HepG2 (cell line): Measurements from ENCODE around the gene GJC1. TPM values are rescaled to one million over a fixed set of nuclear protein-coding genes. Genes with fewer than 3 reads are reported as not detected.

ENCODE experiments used
- ATAC-seq: fragments of 200-7000 bp; cut with Tn5 transposase; 3 replicates; pipeline ENCODE4 v1.9.1; 2020; ENCODE audit warnings: mild to moderate bottlenecking, moderate library complexity
- BruUV-seq: library from RNA; stranded (reverse); fragments of 400-500 nt; replicated peaks from 2 replicates; lab custom pipeline; 2021; lab: Mats Ljungman, UMichigan
- CTCF ChIA-PET: fragments of 300-600 bp; formaldehyde crosslinking; extraction: SDS; loops from one replicate; lab custom pipeline; 2021; ENCODE audit warnings: low total read pairs, inconsistent platforms, low intra/inter-chr PET ratio; lab: Yijun Ruan, JAX
- POLR2A ChIA-PET: fragments of 350-600 bp; sonication (Branson Sonifier 250); formaldehyde crosslinking; loops from one replicate; lab custom pipeline; 2020; ENCODE audit warnings: antibody characterized with exemption, inconsistent platforms; lab: Yijun Ruan, JAX
- DNase-seq: peaks from one replicate; pipeline ENCODE4 v3.0.0-alpha.2; 2015; ENCODE audit warnings: low spot score
- FAIRE-seq: peaks from 3 replicates; lab custom pipeline; 2011; peaks lifted over from hg19 to GRCh38; lab: Jason Lieb, UNC
- H2AFZ ChIP-seq: one replicate; pipeline ENCODE4 v1.6.1; 2011; ENCODE audit warnings: low read length, inconsistent platforms
- H3K27ac ChIP-seq: fragments of 300-600 bp; 3 replicates; pipeline ENCODE4 v1.8.0; 2011; ENCODE audit warnings: mixed run types, mild to moderate bottlenecking, mixed read lengths, low read length, inconsistent platforms; ENCODE audit not compliant: insufficient read depth; ENCODE audit errors: extremely low read length
- H3K27me3 ChIP-seq, 2 experiments: fragments of 200-600 bp in 1 of 2; 2 replicates in 1 of 2; 3 replicates in 1 of 2; pipeline versions ENCODE4 v1.6.0 to v1.8.0; 2011; ENCODE audit warnings: low read length in 2 of 2, mild to moderate bottlenecking in 2 of 2, moderate library complexity in 2 of 2, inconsistent platforms in 1 of 2; ENCODE audit not compliant: insufficient read depth in 2 of 2, control insufficient read depth in 1 of 2
- H3K36me3 ChIP-seq, 2 experiments: fragments of 200-600 bp in 1 of 2; replicated peaks in 1 of 2; 2 replicates in 1 of 2; 3 replicates in 1 of 2; pipeline versions ENCODE4 v1.5.1 to v1.8.0; 2011; ENCODE audit warnings: low read length in 2 of 2, inconsistent platforms in 1 of 2; ENCODE audit not compliant: insufficient read depth in 2 of 2, control insufficient read depth in 1 of 2
- H3K4me1 ChIP-seq: 2 replicates; pipeline ENCODE4 v1.5.1; 2012; ENCODE audit warnings: low read length, inconsistent platforms; ENCODE audit not compliant: insufficient read depth
- H3K4me2 ChIP-seq: 2 replicates; pipeline ENCODE4 v1.6.0; 2011; ENCODE audit warnings: low read depth, low read length, inconsistent platforms
- H3K4me3 ChIP-seq, 3 experiments: fragments of 200-600 bp in 1 of 3; sonication (generic), shearing (Covaris generic) in 1 of 3; replicated peaks in 1 of 3; 2 replicates each; pipeline ENCODE4 v1.5.1; 2011 to 2016; ENCODE audit warnings: low read length in 3 of 3, inconsistent platforms in 2 of 3, low read depth in 2 of 3, mild to moderate bottlenecking in 2 of 3, control low read depth in 1 of 3, mixed read lengths in 1 of 3; ENCODE audit not compliant: insufficient read depth in 1 of 3
- H3K79me2 ChIP-seq: one replicate; pipeline ENCODE4 v1.6.1; 2011; ENCODE audit warnings: low read length, inconsistent platforms; ENCODE audit not compliant: insufficient read depth
- H3K9ac ChIP-seq: 2 replicates; pipeline ENCODE4 v1.6.0; 2011; ENCODE audit warnings: mild to moderate bottlenecking, low read depth, low read length, inconsistent platforms; ENCODE audit not compliant: insufficient read depth
- H3K9me3 ChIP-seq: 2 replicates; pipeline ENCODE4 v1.5.1; 2012; ENCODE audit warnings: mild to moderate bottlenecking, low read length
- H4K20me1 ChIP-seq: 2 replicates; pipeline ENCODE4 v1.6.0; 2011; ENCODE audit warnings: inconsistent platforms, mild to moderate bottlenecking, low read length, moderate library complexity; ENCODE audit not compliant: insufficient read depth
- ETV6 ChIP-seq: sonication (generic); formaldehyde crosslinking; conservative IDR thresholded peaks from 2 replicates; pipeline ENCODE4 v1.4.0; 2020; ENCODE audit warnings: missing genetic modification reagents
- KDM1A ChIP-seq: IDR thresholded peaks from 2 replicates; pipeline ENCODE4 v1.6.1; 2016; ENCODE audit warnings: missing compliant biosample characterization
- MAZ ChIP-seq, 2 experiments: sonication (generic) in 1 of 2; formaldehyde crosslinking in 1 of 2; IDR thresholded peaks; 2 replicates each; pipeline versions ENCODE4 v1.5.0 to v1.6.1; 2012 to 2020; ENCODE audit warnings: low read depth in 2 of 2, mild to moderate bottlenecking in 2 of 2, borderline replicate concordance in 1 of 2, improper control_type of control experiment in 1 of 2, low read length in 1 of 2, missing genetic modification reagents in 1 of 2, moderate library complexity in 1 of 2
- MBD4 ChIP-seq: IDR thresholded peaks from 2 replicates; pipeline ENCODE4 v1.6.1; 2012; ENCODE audit warnings: low read length, inconsistent platforms, borderline replicate concordance
- MIER3 ChIP-seq: IDR thresholded peaks from 2 replicates; pipeline ENCODE4 v1.6.1; 2016; ENCODE audit warnings: missing compliant biosample characterization, borderline replicate concordance
- POLR2AphosphoS2 ChIP-seq: IDR thresholded peaks from 2 replicates; pipeline ENCODE4 v1.6.1; 2011; ENCODE audit warnings: low read depth, low read length, improper control_type of control experiment
- SYNCRIP ChIP-seq: fragments of 200-400 bp; formaldehyde crosslinking; IDR thresholded peaks from 2 replicates; pipeline ENCODE4 v1.6.1; 2018; ENCODE audit warnings: mild to moderate bottlenecking, low read depth, low read length; ENCODE audit not compliant: insufficient read depth
- TAF1 ChIP-seq: sonication (generic); formaldehyde crosslinking; IDR thresholded peaks from 2 replicates; pipeline ENCODE4 v1.4.0; 2020; ENCODE audit warnings: missing genetic modification reagents
- TCF12 ChIP-seq, 2 experiments: fragments of 450-650 bp in 1 of 2; sonication (generic) in 1 of 2; formaldehyde crosslinking in 1 of 2; IDR thresholded peaks; 2 replicates each; pipeline versions ENCODE4 v1.6.1 to v1.8.0; 2017 to 2022; ENCODE audit warnings: antibody characterized with exemption in 1 of 2, mild to moderate bottlenecking in 1 of 2, missing genetic modification reagents in 1 of 2, moderate library complexity in 1 of 2
- ZFX ChIP-seq: sonication (generic); formaldehyde crosslinking; IDR thresholded peaks from 2 replicates; pipeline ENCODE4 v1.4.0; 2020; ENCODE audit warnings: mild to moderate bottlenecking, low read depth, missing genetic modification reagents, moderate library complexity
- ZFY ChIP-seq: sonication (generic); formaldehyde crosslinking; IDR thresholded peaks from 2 replicates; pipeline ENCODE4 v1.4.0; 2020; ENCODE audit warnings: missing genetic modification reagents
- ZNF12 ChIP-seq: sonication (generic); formaldehyde crosslinking; IDR thresholded peaks from 2 replicates; pipeline ENCODE4 v1.5.0; 2020; ENCODE audit warnings: missing genetic modification reagents
- ZNF317 ChIP-seq: sonication (generic); formaldehyde crosslinking; IDR thresholded peaks from 2 replicates; pipeline ENCODE4 v1.5.0; 2020; ENCODE audit warnings: mild to moderate bottlenecking, missing genetic modification reagents
- ZNF570 ChIP-seq: sonication (generic); formaldehyde crosslinking; IDR thresholded peaks from 2 replicates; pipeline ENCODE4 v1.4.0; 2020; ENCODE audit warnings: mild to moderate bottlenecking, missing genetic modification reagents, borderline replicate concordance
- ZNF576 ChIP-seq: sonication (generic); formaldehyde crosslinking; IDR thresholded peaks from 2 replicates; pipeline ENCODE4 v1.4.0; 2020; ENCODE audit warnings: mild to moderate bottlenecking, missing genetic modification reagents
- ZNF790 ChIP-seq: sonication (generic); formaldehyde crosslinking; IDR thresholded peaks from 2 replicates; pipeline ENCODE4 v1.8.0; 2022; ENCODE audit warnings: missing genetic modification reagents, mild to moderate bottlenecking, borderline replicate concordance
- WGBS: methylation state at CpG from one replicate; pipeline ENCODE4 v1.1.6; 2017; ENCODE audit warnings: low lambda C conversion rate; 5-methylcytosine and 5-hydroxymethylcytosine counted together
- in situ Hi-C: cut with HindIII; loops from 2 replicates; pipeline ENCODE4 v1.10.0; 2017; ENCODE audit warnings: low pct_unique_long_range_greater_than_20kb; ENCODE audit not compliant: extremely low pct_ligation_motif_present
- intact Hi-C: fragments of 100-400 bp; cut with micrococcal nuclease; formaldehyde crosslinking; loops from one replicate; pipeline ENCODE4 v1.10.0; 2022; ENCODE audit not compliant: unreplicated experiment
- polyA plus RNA-seq, 8 experiments: library from polyadenylated mRNA; depleted of rRNA in 3 of 8; stranded (reverse) in 7 of 8; unstranded in 1 of 8; fragments of >200 nt; fragmentation: Illumina TruSeq in 4 of 8; extraction: Trizol in 4 of 8; gene quantifications; 2 replicates each; pipeline versions ENCODE4 v1.2.1 to v1.2.3, GENCODE V29; 2011 to 2016; ENCODE audit warnings: low read depth in 4 of 8, missing spikeins in 1 of 8, mixed read lengths in 1 of 8; ENCODE audit not compliant: insufficient read depth in 1 of 8
- total RNA-seq, 5 experiments: library from RNA; depleted of rRNA; stranded (reverse); fragments of >200 nt; fragmentation: Illumina TruSeq; extraction: Trizol; gene quantifications; 2 replicates each; pipeline ENCODE4 v1.2.3, GENCODE V29; 2016; ENCODE audit warnings: low read depth in 1 of 5
- TF ChIP-seq, protein P1 (sequence below), 2 experiments: sonication (generic) in 1 of 2; formaldehyde crosslinking in 1 of 2; IDR thresholded peaks; 2 replicates each; pipeline versions ENCODE4 v1.4.0 to v1.6.1; 2016 to 2020; ENCODE audit warnings: borderline replicate concordance in 1 of 2, low read depth in 1 of 2, mild to moderate bottlenecking in 1 of 2, missing genetic modification reagents in 1 of 2

The GJC1 gene
- total and polyA plus RNA-seq, 2 of the 13 experiments (the other 11 are each of a cell fraction or from before 2014, with no cell fraction given), result 1.7 TPM

- H4K20me1 ChIP-seq, result no peaks in the 10 kb centered on the region
- peak overlapping the region; percentile 42 to 75 (median 64); a peak in 5 of 6 replicates for H3K4me3 ChIP-seq
- H2AFZ ChIP-seq, result no peak overlapping the region
- peak; percentile 32 for DNase-seq
- H3K36me3 ChIP-seq, result no peaks in the 10 kb centered on the region
- peaks cover 11 to 53% of the 10 kb centered on the region in 2 experiments; a peak in 4 of 5 replicates for H3K27me3 ChIP-seq
- H3K79me2 ChIP-seq, result no peaks in the 10 kb centered on the region
- peak; percentile 21 for ATAC-seq
- H3K9ac ChIP-seq, result peak overlapping the region; percentile 56; the same call in 1 of the 2 replicates
- ChIA-PET CTCF (interaction anchor here (0.7 to 3.1 kb wide), 3 partner anchors 88 to 243 kb away, joined by 3 to 66 read pairs (median 25); no protein-coding TSS in a partner anchor), POLR2A (interaction anchor here (0.6 to 1.3 kb wide), 11 partner anchors 18 to 752 kb away, joined by 3 to 11 read pairs (median 3); partner anchors contain the start of genes DBF4B, EFTUD2, HEXIM2 and NMT1)
- FAIRE-seq, result peak; percentile 23
- intact Hi-C loops, result loop anchor here (1.0 to 5.0 kb wide), 2 partner anchors 89 to 246 kb away; no protein-coding TSS in a partner anchor
- no peak overlapping the region for H3K27ac ChIP-seq
- H3K9me3 ChIP-seq, result no peaks in the 10 kb centered on the region
- 3% methylated on average over 31 of the region's 43 CpGs for WGBS
- peak overlapping the region; percentile 97 for H3K4me2 ChIP-seq
- in situ Hi-C loops, result loop anchor here (5.0 to 25.0 kb wide), 2 partner anchors 91 to 236 kb away; no protein-coding TSS in a partner anchor
- peaks cover 43% of the 10 kb centered on the region for H3K4me1 ChIP-seq
- BruUV-seq, result no TSS peak
- TF ChIP-seq, protein P1, sequence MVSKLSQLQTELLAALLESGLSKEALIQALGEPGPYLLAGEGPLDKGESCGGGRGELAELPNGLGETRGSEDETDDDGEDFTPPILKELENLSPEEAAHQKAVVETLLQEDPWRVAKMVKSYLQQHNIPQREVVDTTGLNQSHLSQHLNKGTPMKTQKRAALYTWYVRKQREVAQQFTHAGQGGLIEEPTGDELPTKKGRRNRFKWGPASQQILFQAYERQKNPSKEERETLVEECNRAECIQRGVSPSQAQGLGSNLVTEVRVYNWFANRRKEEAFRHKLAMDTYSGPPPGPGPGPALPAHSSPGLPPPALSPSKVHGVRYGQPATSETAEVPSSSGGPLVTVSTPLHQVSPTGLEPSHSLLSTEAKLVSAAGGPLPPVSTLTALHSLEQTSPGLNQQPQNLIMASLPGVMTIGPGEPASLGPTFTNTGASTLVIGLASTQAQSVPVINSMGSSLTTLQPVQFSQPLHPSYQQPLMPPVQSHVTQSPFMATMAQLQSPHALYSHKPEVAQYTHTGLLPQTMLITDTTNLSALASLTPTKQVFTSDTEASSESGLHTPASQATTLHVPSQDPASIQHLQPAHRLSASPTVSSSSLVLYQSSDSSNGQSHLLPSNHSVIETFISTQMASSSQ (IDR thresholded peaks at IDR 0.05; ENCODE audit: low read depth), result peak; percentile 33; the same call in 1 of the 2 replicates
- TF ChIP-seq, protein P1 (CRISPR knock-in tag; IDR thresholded peaks at IDR 0.05; ENCODE audit: borderline replicate concordance), result no peak
- TF ChIP-seq ZNF790 (CRISPR knock-in tag), result no peak
- 0 out of 2 replicates have a peak, but pooled peaks have one; percentile 65 for TF ChIP-seq ZNF576 (CRISPR knock-in tag)
- TF ChIP-seq ZFX (CRISPR knock-in tag), result peak; percentile 58; the same call in 1 of the 2 replicates
- peak; percentile 30; the same call in 1 of the 2 replicates for TF ChIP-seq KDM1A (CRISPR knock-in tag)
- TF ChIP-seq ZNF570 (CRISPR knock-in tag), result no peak
- TF ChIP-seq POLR2AphosphoS2, result no peak
- TF ChIP-seq ETV6 (CRISPR knock-in tag), result 0 out of 2 replicates have a peak, but pooled peaks have one; percentile 21
- 0 out of 2 replicates have a peak, but pooled peaks have one; percentile 1 for TF ChIP-seq TAF1 (CRISPR knock-in tag)
- TF ChIP-seq TCF12 (IDR thresholded peaks at IDR 0.05), result no peak
- 0 out of 2 replicates have a peak, but pooled peaks have one; percentile 41 for TF ChIP-seq TCF12 (CRISPR knock-in tag; IDR thresholded peaks at IDR 0.05)
- TF ChIP-seq SYNCRIP, result no peak
- 0 out of 2 replicates have a peak, but pooled peaks have one; percentile 19 for TF ChIP-seq ZNF12
- no peak for TF ChIP-seq MAZ (IDR thresholded peaks at IDR 0.05; ENCODE audit: borderline replicate concordance, low read depth, low read length)
- no peak for TF ChIP-seq MAZ (CRISPR knock-in tag; IDR thresholded peaks at IDR 0.05; ENCODE audit: low read depth)
- TF ChIP-seq ZFY, result peak; percentile 28; the same call in 1 of the 2 replicates
- no peak for TF ChIP-seq MIER3 (CRISPR knock-in tag)
- 0 out of 2 replicates have a peak, but pooled peaks have one; percentile 5 for TF ChIP-seq ZNF317
- TF ChIP-seq MBD4, result no peak
Measured at GRCh38 chr17:44775838-44776621, 54.1 kb downstream of the GJC1 start.
